NCI-H748 (cell line): Measurements from ENCODE around the gene KIAA1671.
"Not testable (repeated sequence)": the region's sequence is repeated elsewhere in the genome, so short reads cannot be mapped to it uniquely, and the experiment has no call there.

ENCODE experiments used
- DNase-seq: peaks from one replicate; lab custom pipeline; 2025; ENCODE audit not compliant: unreplicated experiment; lab: John Stamatoyannopoulos, UW

KIAA1671 gene

DNA sequence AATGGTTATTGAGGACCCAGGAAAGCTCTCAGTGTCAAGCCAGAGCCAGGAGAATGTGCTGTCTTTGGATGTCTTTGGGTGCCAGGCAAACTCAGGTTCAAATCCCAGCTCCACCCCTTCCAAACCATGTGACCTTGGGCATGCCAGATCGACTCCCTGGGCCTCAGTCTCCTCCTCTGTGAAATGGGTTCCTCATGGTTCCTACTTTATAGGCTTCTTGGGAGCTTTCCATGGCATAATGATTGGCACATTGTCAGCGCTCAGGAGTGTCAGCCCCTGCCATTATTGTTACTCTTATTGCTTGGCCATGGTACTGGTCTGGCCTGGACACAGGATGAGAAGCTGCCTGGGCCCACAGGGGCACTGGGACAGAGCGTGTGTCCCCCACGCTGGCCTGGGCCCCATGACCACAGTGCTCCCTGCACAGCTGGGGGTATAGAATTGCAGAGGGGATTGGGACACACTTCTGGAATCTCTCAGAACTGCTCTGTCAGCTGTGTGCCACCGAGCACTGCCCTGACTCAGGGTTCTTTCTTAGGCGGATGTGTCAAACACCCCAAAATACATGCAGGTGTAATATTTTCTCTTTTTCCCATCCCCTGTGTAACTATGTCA is 209.5 kb downstream of the KIAA1671 start:
- DNase-seq: no peak

DNA sequence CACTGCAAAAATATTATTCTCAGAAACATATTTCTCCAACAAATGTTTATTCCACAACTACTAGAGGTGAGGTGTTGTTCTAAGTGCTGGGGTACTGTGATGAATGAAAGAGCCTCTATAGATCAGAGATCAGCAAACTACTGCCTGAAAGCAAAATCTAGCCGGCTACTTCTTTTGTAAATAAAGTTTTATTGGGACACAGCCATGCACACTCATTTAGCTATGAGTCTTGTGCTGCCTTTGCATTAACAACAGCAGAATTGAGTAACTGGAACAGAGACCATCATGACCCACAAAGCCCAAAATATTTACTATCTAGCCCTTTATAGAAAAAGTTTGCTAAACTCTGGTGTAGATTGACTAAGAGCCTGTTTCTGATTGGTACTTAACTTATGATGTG is 210.0 kb downstream of the KIAA1671 start:
- DNase-seq: no peak

DNA sequence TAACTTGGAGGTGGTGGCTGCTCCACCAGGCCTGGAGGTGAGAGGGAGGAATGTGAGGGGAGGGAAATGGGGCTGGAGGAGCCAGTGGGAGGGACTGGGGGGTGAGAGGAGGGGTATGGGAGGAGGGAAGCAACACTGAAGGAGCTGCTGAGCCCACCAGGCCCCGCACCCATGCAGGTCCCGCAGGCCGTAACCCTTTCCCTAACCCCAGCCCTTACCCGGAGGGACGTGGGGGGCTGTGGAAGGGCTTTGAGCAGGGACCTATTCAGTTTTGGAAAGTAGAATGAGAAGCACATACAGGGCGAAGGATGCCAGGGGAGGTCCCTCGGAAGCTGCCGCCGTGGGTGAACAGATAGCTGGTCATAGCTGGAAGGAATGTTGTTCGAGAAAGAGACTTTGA is 213.3 kb downstream of the KIAA1671 start:
- DNase-seq: no peak

DNA sequence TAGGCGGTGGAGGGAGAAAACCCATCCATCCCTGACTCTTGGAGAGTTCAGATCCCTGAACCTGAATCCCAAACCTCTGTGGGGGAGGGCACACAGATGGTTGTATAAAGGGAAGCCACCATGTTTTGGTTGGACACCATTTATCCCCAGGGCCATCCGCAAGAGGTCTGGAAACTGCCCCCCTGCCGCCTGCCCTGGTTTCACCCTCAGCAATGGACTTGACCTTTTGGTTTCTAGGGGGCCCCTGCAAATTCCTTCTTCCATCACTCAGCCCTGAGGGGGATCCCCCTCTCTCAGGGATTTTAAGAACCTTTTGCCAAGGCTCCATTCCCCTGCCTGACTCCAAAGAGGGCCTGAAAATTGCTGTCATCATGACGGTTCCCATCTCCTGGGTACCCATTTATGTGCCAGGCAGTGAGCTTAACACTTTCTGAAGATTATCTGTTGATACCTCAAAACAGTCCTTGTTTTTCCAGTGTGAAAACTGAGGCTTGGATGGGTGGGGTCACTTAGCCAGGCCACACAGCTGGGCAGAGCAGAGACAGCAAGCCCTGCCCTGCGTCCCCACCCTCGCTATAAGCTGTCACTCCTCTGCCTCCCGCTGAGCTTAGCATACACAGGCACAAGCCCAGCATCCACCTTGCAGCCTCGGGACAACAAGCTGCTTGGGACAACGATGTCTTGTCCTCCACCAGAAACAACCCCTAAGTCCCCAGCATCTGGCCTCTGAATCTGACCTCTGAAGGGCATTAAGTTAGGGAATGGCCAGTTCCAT is 213.9 kb downstream of the KIAA1671 start:
- peak; percentile 47 for DNase-seq

DNA sequence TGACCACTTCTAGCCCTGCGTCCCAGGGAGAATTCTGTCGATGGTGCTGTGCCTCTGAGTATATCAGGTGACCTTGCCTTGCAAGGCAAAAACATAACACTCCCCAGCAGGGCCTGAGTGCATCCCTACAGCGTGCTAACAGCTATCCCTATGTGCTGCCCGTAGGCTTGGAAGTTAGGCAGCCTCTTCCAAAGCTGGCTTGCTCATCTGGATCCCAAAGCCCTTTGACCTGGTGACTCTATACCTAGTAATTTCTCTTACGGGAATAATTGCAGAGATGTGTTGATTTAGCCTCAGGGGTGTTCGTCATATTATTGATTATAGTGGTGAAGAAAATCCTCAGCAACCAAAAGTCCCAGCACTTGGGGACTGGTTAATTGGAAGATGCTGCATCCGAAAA is 214.6 kb downstream of the KIAA1671 start:
- no peak for DNase-seq

DNA sequence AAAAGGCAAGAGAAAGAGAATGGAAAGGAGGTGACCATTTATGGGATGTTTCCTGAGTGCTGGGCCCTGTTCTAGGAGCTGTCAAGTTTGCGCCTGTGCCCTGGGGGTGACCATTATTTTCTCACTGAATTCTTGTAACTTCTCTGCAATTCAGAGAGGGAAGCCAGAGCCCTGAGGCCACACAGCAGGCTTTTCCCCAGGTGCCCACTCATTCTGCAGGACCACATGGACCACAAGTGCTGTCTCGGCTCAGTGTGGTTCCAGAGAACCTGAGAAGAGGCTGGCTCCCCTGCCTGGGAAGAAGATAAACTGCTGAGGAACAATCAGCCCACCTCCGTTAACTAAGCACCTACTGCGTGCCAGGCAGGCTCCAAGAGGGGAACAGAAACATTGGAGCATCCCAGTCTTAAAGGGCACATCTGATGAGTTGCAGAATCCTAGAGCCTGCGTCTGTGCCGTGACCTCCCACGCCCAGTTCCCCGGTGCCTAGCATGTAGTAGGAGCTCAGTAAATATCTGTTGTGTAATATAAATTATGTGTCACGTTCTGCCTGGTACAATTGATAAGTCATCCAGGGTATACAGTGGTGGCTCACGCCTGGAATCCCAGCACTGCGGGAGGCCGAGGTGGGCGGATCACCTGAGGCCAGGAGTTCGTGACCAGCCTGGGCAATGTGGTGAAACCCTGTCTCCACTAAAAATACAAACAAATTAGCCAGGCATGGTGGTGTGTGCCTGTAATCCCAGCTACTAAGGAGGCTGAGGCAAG is 215.5 kb downstream of the KIAA1671 start:
- no peak for DNase-seq

DNA sequence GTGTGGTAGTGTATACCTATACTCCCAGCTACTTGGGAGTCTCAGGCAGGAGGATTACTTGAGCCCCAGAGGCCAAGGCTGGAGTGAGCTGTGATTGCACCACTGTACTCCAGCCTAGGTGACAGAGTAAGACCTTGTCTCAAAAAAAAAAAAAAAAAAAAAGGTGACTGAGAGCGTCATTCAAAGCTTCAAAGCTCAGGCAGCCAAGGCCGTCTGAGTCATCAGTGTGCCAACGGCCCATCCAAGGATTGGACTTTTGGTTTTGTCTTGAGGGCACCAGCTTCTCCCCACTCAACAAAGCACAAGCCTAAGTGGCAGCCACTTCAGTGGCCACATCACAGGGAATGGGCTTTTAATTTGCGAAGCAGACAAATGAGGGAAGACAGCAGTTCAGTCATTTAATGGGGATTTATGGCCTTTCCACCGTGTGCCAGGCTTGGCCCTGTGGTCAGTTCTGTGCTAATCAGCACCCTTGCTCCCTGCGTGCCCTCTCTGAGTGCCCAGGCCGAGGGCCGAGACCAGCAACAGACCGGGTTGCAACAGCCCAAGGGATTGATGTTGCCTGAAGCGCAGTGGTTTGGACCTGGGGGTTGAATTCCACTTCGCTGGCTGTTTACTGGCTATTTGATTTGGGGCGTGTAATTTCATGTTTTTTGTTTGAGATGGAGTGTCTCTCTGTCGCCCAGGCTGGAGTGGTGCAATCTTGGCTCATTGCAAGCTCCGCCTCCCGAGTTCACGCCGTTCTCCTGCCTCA is 216.9 kb downstream of the KIAA1671 start:
- DNase-seq: no peak

DNA sequence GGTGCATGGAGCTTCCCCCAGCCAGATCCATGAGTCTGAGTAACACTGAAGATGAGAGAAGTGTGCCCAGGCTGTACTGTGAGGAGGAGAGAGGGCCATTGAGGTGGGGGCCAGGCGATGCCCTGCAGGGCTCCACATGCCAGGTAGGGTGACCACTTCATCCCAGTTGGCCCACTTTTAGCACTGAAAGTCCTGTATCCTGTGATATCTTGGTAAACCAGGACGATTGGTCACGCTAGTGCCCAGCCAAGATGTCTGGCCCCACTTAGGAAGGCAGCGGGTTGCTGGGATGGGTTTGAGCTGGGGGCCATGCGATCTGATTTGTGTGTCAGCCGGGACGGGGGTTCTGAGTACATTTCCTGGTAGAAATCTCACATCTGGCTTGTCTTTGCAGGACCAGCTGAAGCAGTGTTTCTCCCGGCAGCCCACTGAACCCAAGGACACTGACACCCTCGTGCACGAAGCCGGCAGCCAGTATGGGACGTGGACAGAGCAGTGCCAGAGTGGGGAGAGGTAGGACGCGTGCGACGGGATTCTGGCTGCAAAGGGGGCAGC is 218.0 kb downstream of the KIAA1671 start:
- DNase-seq: no peak

DNA sequence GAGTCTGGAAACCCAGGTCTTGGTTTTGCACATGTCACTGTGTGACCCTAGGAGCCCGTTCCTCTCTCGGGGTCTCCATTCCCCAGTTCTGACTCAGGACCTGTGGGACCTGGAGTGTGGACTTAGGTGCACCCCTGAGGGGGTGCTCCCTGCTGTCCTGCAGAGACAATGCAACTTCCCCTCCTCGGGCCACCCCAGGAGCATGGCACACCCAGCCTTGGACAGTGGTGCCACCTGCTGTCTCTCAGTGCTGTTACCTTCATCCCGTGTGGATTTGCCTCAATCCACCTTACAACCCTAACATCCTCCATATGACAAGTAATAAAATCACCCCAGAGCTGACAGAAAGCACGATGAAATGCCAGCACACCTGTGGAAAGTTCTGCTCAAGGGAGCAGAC is 219.6 kb downstream of the KIAA1671 start:
- no peak for DNase-seq

DNA sequence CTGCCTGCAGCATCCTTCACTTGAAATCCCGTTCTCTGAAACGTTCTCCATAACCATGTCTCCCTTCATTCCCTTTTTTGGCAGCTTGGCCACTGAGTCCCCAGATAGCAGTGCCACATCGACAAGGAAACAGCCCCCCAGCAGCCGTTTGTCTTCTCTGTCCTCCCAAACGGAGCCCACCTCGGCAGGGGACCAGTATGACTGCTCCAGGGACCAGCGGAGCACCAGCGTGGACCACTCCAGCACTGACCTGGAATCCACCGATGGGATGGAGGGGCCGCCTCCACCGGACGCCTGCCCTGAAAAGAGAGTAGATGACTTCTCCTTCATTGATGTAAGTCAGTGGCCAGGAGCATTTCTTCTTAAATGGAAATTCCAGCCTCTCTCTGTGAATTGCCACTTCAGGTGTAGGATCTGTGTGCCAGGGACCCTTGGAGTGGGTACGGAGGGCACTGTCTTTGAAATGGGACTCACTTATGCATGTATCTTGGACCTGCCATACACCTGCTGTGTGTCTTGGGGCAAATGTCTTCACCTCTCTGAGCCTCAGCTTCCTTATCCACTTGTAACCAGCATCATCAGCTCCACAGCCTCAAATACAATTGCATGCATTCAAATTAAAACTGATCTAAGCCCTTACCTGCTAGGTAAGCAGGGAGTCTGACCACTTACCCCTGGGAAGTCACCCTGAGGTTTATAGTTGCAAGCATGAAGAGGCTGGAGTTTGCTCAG is 221.8 kb downstream of the KIAA1671 start:
- DNase-seq: no peak

DNA sequence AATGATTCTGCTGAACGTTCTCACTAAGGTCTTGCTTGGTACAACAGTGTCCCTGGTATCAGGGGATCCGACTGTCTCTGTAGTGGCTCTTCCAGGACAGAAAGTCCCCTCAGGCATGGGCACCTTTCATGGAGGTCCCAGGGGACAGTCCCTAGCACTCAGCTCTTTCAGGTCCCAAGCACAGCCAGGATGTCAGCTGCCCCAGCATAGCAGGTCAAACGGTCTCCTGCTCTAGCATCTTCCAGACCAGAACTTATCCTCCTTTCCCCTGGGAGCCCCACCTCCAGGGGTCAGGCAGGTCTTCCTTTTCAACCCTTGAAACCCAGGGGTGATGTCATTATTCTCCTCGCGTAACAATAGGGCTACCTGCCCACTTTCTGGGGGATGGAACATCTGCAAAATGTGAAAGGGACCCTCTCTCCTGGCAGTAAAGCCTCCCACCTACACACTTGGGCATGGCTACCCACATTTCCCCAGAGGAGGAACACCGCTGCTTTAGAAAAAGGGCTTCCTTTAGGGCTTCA is 222.4 kb downstream of the KIAA1671 start:
- no peak for DNase-seq

DNA sequence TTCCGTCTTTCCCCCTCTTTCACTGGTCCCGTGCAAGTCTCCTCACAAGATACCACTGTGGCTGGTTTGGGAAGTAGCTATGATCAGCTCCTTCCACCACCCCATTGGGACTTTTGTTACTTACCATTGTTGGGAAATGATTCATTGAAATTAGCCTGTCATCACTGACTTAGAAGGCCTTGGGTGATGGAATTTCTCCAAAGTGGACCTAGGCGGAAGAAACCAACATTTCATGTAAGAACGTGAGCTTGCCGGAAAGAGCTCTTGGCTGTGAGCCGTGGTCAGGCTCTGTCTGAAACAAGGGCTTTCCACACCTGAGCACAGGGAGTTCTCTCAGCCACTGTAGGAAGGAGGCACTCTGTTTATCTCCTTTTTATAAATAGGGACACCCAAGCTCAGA is 223.7 kb downstream of the KIAA1671 start:
- no peak for DNase-seq

DNA sequence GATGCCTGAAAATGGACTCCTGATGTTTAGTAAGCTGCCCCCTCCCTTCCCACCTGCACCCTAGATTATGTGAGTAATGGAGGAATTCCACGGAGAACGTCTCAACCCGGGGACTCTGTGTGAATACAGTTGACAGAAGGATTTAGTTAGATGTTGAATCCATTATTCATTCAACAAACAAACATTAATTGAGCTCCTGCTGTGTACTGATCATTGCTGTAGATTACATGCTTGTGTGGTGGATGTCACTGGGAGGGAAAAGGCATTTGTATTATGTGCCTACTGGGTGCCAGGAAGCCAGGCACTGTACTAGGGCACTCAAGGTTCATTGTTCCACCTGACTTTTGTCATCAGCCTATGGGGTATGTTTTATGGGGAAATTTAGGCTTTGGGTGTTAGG is 224.3 kb downstream of the KIAA1671 start:
- DNase-seq: no peak

DNA sequence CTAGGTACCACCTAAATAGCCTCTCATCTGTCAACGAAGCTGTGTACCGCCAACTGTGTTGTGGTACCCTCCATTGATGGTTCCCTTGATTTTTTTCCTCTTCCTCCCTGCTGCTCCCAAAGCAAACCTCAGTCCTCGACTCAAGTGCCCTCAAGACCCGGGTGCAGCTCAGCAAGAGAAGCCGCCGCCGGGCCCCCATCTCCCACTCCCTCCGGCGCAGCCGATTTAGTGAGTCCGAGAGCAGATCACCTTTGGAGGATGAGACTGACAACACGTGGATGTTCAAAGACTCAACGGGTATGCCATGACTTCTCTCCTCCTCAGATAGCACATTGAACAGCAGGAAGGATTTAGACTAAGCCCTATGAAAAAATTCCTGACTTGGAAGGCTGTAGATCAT is 224.7 kb downstream of the KIAA1671 start:
- DNase-seq: no peak

DNA sequence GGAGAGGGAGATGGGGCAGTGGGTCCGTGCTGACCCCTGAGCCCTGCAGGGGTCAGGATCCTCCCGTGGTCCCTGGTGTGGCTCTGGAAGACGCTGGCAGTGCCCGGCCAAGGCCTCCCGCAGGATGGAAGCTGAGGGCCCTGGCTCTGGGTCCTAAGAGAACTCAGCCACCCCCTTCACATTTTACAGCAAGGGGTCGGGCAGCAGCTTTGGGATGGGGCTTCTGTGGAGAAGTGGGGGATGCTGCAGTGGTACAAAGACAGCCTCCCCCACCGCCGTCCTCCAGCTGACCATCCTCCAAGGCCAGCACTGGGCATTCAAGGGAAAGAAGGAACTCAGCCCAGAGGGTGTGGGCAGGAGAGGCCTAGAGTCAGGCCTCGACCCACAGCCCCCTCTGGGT is 225.4 kb downstream of the KIAA1671 start:
- DNase-seq: no peak

DNA sequence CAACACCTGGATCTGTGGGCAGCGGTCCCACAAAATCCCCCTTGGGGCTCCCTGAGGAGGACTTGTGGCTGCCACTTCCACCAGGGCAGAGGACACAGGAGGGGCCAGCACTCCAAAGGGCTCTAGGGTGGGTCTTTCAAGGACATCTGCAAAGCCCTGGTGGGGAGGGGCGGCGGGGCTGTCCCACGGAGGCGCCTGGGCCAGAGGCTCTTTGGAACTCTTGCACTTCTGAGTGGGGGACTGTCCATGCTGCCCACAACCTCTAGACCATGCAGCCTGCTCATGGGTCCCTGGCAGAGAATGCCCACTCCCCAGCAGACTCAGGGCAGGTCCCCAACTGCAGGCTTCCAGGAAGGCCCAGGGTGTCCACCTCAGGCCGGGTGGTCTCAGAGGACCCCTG is 225.8 kb downstream of the KIAA1671 start:
- not testable (repeated sequence) for DNase-seq

DNA sequence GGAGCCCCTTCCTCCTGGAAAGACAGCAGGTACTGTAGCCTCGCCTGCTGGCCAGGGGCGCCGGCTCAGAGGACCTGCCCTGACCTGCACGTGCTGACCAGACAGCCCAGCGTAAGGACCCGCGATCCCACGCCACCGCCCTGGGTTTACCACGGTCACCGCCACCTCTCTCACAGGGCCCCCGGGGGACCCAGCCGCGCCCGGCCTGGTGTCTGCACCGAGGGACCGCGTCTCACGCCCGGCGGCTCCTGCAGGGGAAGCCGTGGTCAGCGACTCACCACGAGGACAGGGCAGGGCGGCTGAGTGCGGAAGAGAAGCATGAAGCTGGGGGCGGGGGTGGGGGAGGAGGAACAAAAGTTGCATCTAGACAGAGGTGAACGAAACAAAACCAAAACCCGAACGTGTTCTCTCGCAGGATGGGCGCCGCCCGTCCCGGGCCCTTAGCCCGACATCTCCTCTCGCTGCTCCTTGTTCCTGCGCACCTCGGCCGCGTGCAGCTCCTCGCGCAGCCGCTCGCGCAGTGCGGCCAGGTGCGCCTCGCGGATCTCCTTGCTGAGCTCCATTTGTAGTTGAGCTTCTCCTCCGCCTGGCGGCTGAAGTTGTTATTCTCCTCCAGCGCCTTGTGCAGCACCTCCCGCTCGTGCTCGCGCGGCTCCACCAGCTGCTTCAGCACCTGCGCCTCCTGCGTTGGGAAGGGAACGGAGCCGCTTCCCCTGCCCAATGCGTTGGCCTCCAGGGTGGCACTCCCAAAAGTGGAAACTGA is 226.5 kb downstream of the KIAA1671 start:
- not testable (repeated sequence) for DNase-seq

DNA sequence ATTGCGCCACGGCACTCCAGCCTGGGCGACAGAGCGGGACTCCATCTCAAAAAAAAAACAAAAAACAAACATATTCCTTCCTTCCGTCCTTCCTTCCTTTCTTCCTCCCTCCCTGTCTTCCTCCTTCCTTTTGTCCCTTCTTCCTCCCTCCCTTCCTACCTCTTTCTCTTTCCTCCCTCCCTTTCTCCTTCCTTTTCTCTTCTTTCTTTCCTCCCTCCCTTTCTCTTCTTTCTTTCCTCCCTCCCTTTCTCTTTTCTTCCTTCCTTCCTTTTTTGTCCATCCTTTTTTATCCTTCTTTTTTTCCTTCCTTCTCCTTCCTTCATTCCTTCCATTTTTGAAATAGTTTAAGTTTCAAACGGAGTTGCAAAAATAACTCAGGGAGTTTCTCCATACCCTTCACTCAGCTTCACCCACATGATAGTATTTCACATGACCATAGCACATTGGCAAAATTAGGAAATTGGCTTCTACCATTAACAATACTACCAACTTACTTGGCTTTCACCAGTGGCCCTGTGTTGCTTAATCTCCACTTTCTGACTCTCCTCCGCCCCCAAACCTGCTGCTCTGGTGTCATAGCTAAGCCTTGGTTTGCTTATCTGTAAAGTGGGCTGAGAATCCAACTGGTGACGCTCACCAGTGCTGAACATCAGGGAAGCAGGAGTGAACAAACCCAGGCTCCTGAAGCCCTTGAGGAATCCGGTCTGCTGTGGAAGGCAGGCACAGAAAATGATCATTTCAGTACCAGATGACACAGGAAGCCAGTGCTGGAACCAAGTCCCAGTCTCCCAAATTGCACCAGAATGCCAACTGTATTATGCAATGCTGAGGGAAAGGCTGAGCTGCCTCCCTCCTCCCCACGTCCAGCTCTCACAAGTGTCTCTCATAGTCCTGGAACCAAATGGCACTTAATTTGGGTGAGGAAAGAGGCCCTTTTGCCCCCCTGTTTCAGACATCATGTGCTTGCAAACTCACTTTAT is 229.9 kb downstream of the KIAA1671 start:
- DNase-seq: no peak
